ENCODE results near the gene OAS3.
A peak's percentile ranks its signal among the peaks of the same experiment; 100 is the strongest.
"Not testable (repeated sequence)": the region's sequence is repeated elsewhere in the genome, so short reads cannot be mapped to it uniquely, and the experiment has no call there.

Gene OAS3

DNA sequence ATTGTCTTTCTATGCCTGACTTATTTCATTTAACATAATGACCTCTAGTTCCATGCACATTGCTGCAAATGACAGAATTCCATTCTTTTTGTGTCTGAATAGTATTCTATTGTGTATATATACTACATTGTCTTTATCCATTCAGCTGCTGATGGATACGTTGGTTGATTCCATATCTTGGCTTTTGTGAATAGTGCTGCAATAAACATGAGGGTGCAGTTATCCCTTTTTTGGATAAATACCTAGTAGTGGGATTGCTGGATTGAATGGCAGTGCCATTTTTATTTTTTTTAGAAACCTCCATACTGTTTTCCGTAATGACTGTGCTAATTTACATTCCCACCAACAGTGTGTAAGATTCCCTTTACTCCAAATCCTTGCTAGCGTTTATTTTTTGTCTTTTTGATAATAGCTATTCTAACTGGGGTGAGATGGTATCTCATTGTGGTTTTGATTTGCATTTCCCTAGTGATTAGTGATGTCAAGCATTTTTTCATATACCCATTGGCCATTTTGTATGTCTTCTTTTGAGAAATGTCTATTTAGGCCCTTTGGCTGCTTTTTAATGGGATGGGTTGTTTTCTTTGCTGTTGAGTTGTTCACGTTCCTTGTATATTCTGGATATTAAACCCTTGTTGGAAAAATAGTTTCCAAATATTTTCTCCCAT is 42.4 kb downstream of the OAS3 start:
- intact Hi-C loops (cut with DNase I; ENCODE audit: low total_unique reads), result no loop called here
- no peaks in the 10 kb centered on the region for H3K36me3 ChIP-seq
- DNase-seq, result no peak
- H3K4me1 ChIP-seq, result peaks cover 0 to 13% (median 5%) of the 10 kb centered on the region in 4 donors
- TF ChIP-seq, protein P1, sequence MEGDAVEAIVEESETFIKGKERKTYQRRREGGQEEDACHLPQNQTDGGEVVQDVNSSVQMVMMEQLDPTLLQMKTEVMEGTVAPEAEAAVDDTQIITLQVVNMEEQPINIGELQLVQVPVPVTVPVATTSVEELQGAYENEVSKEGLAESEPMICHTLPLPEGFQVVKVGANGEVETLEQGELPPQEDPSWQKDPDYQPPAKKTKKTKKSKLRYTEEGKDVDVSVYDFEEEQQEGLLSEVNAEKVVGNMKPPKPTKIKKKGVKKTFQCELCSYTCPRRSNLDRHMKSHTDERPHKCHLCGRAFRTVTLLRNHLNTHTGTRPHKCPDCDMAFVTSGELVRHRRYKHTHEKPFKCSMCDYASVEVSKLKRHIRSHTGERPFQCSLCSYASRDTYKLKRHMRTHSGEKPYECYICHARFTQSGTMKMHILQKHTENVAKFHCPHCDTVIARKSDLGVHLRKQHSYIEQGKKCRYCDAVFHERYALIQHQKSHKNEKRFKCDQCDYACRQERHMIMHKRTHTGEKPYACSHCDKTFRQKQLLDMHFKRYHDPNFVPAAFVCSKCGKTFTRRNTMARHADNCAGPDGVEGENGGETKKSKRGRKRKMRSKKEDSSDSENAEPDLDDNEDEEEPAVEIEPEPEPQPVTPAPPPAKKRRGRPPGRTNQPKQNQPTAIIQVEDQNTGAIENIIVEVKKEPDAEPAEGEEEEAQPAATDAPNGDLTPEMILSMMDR (IDR thresholded peaks at IDR 0.05), result no peak
- H3K9me3 ChIP-seq, result peaks cover 0 to 7% (median 0%) of the 10 kb centered on the region in 3 donors
- H3K27ac ChIP-seq, result no peak overlapping the region
- H3K4me3 ChIP-seq, result no peak overlapping the region
- H3K27me3 ChIP-seq, result no peaks in the 10 kb centered on the region

DNA sequence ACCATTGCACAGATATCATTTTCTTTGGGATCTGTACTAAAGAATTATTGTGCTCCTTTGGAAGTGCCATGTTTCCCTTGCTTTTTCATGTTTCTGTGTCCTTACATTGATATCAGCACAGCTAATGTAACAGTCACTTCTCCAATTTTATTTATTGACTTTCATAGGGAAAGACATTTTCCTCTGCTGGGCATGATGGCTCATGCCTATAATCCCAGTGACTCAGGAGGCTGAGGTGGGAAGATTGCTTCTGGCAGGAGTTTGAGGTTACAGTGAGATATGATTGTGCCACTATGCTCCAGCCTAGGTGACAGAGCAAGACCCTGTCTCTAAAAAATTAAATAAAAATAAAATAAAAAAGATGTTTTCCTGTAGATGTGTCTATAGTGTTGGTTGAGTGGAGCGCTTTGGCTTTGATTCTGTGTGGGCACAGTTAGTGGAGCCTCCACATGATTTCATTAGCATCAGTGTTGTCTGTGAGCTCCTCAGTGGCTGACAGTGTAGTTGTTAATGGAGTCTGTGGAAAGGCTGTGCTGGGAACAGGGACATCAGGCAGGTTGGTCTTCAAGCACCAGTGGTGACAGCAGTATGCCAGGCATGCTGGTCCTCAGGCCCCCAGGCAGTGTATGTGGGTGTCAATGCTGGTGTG is 47.5 kb downstream of the OAS3 start:
- DNase-seq, result peak in 1 of 2 donors; percentile 25
- Histone ChIP-seq H3K4me1 (no peaks in the 10 kb centered on the region), H3K4me3 (no peak overlapping the region), H3K27me3 (no peaks in the 10 kb centered on the region), H3K9me3 (peaks cover 0 to 7% (median 0%) of the 10 kb centered on the region in 3 donors), H3K27ac (no peak overlapping the region), H3K36me3 (peaks cover 0 to 7% (median 6%) of the 10 kb centered on the region in 3 donors)
- TF ChIP-seq, protein P1 (IDR thresholded peaks at IDR 0.05), result no peak
- intact Hi-C loops (cut with DNase I; ENCODE audit: low total_unique reads), result no loop called here

DNA sequence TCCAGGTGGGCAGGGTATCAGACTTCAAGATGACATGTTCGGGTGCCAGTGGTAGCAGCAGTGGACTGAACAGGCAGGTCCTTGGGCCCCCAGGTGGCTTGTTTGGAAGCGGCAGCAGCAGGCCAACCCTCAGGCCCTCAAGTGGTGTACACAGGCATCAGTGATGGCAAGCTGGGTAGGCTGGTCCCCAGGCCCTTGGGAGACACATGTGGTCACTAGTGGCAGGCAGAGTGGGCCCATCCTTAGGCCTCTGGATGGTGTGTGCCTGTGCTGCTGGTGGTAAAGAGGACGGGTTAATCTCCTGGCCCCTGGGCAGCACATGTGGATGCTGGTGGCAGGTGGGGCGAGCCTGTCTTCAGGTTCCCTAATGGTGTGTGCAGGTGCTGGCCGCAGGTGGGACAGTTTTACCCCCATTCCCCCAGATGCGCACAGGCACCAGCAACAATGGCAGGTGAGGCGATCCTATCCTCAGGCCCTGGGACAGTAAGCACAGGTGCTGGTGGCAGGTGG is 48.1 kb downstream of the OAS3 start:
- H3K9me3 ChIP-seq, result peaks cover 0 to 7% (median 0%) of the 10 kb centered on the region in 3 donors
- intact Hi-C loops (cut with DNase I; ENCODE audit: low total_unique reads), result no loop called here
- H3K36me3 ChIP-seq, result peaks cover 0 to 7% (median 6%) of the 10 kb centered on the region in 3 donors
- H3K27ac ChIP-seq, result no peak overlapping the region
- TF ChIP-seq, protein P1 (IDR thresholded peaks at IDR 0.05), result no peak
- H3K27me3 ChIP-seq, result no peaks in the 10 kb centered on the region
- H3K4me3 ChIP-seq, result no peak overlapping the region
- no peak for DNase-seq
- no peaks in the 10 kb centered on the region for H3K4me1 ChIP-seq

DNA sequence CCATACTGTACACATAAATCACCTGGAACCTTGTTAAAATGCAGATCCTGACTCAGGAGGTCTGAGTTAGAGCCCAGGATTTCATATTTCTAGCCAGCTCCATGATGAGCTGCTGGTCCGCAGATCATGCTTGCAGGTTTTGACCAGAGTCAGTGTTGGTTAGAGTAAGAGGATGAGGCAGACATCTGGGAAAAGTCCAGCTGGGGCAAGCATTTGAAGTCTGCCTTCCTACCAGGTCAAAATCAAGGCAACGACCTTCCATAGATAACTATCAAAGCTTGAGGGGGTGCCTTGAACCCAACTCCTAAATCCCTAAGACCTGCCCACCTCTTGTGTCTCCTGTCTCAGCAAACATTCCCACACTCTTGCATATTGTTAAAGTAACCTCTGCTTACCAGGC is 49.3 kb downstream of the OAS3 start:
- H3K4me3 ChIP-seq, result no peak overlapping the region
- H3K9me3 ChIP-seq, result peaks cover 0 to under 1% (median 0%) of the 10 kb centered on the region in 3 donors
- H3K27me3 ChIP-seq, result no peaks in the 10 kb centered on the region
- intact Hi-C loops (cut with DNase I; ENCODE audit: low total_unique reads), result no loop called here
- DNase-seq, result no peak
- no peaks in the 10 kb centered on the region for H3K4me1 ChIP-seq
- TF ChIP-seq, protein P1 (IDR thresholded peaks at IDR 0.05), result no peak
- H3K36me3 ChIP-seq, result peaks cover 0 to 7% (median 6%) of the 10 kb centered on the region in 3 donors
- no peak overlapping the region for H3K27ac ChIP-seq

DNA sequence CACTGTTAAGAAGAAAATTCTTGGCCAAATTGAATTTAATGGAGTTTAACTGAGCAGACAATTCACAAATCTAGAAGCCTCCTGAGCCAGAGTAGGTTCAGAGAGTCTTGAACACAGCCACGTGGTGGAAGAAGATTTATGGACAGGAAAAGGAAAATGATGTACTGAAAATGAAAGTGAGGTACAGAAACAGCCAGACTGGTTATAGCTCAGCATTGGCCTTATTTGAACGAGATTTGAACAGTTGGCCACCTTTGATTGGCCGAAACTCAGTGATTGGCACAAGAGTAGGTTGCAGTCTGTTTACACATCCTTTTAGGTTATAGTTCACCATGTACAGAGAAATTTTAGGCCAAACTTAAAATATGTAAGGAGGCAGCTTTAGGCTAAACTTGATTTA is 50.0 kb downstream of the OAS3 start:
- Histone ChIP-seq H3K4me1 (no peaks in the 10 kb centered on the region), H3K36me3 (peaks cover 0 to 7% (median 6%) of the 10 kb centered on the region in 3 donors), H3K27me3 (no peaks in the 10 kb centered on the region), H3K4me3 (no peak overlapping the region), H3K9me3 (no peaks in the 10 kb centered on the region), H3K27ac (no peak overlapping the region)
- no peak for DNase-seq
- intact Hi-C loops (cut with DNase I; ENCODE audit: low total_unique reads), result no loop called here
- TF ChIP-seq, protein P1 (IDR thresholded peaks at IDR 0.05), result no peak

DNA sequence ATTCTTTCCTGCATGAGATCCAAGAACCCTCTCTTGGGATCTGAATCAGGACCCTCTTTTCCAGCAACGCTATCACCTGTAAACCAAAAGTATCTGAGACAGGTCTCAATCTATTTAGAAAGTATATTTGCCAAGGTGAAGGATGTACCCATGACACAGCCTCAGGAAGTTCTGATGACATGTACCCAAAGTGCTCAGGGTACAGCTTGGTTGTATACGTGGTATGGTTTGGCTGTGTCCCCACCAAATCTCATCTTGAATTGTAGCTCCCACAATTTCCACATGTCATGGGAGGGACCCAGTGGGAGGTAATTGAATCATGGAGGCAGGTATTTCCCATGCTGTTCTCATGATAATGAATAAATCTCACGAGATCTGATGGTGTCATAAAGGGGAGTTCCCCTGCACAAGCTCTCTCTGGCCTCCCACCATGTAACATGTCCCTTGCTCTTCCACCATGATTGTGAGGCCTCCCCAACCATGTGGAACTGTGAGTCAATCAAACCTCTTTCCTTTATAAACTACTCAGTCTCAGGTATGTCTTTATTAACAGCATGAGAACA is 50.6 kb downstream of the OAS3 start:
- H3K27ac ChIP-seq; H3K4me1 ChIP-seq; H3K9me3 ChIP-seq; H3K4me3 ChIP-seq; intact Hi-C loops (cut with DNase I; ENCODE audit: low total_unique reads); H3K36me3 ChIP-seq; DNase-seq; H3K27me3 ChIP-seq: not testable (repeated sequence)
